GM13976 (cell line): ENCODE measurements around the gene BTK.

Experiments
- DNase-seq: peaks from one replicate; pipeline ENCODE4 v3.0.0; 2012; ENCODE audit warnings: low spot score
- in situ Hi-C: fragments of 300-500 bp; cut with MboI; formaldehyde crosslinking; loops from one replicate; pipeline ENCODE4 v1.12.0; 2022; ENCODE audit warnings: low sequenced_read_pairs, mixed read lengths, inconsistent platforms; ENCODE audit not compliant: unreplicated experiment
- TF ChIP-seq, protein P1 (sequence below): IDR thresholded peaks from 2 replicates; pipeline ENCODE4 v1.5.1; 2012; ENCODE audit warnings: borderline replicate concordance, mild to moderate bottlenecking; ENCODE audit not compliant: insufficient read depth; ENCODE audit errors: extremely low read depth, missing control alignments, control extremely low read depth

The BTK gene

DNA sequence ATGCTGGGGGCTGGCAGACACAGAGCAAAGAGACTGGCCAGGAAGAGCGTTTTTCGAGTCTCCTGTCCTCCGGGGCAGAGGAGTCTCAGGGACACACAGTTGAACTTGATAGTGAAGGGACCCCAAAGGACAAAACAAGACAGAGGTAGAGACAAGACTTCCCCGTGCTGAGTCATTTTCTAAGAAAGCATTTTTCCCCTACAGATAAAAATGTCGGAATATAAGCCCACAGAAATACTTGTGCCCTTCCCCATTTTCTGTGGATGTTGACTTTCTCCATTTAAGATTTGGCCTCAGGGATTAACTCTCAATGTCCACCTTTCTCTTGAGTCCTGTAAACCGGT is 523 bp upstream of the BTK start:
- in situ Hi-C loops, result no loop called here
- no peak for DNase-seq
- TF ChIP-seq, protein P1, sequence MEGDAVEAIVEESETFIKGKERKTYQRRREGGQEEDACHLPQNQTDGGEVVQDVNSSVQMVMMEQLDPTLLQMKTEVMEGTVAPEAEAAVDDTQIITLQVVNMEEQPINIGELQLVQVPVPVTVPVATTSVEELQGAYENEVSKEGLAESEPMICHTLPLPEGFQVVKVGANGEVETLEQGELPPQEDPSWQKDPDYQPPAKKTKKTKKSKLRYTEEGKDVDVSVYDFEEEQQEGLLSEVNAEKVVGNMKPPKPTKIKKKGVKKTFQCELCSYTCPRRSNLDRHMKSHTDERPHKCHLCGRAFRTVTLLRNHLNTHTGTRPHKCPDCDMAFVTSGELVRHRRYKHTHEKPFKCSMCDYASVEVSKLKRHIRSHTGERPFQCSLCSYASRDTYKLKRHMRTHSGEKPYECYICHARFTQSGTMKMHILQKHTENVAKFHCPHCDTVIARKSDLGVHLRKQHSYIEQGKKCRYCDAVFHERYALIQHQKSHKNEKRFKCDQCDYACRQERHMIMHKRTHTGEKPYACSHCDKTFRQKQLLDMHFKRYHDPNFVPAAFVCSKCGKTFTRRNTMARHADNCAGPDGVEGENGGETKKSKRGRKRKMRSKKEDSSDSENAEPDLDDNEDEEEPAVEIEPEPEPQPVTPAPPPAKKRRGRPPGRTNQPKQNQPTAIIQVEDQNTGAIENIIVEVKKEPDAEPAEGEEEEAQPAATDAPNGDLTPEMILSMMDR, result no peak

DNA sequence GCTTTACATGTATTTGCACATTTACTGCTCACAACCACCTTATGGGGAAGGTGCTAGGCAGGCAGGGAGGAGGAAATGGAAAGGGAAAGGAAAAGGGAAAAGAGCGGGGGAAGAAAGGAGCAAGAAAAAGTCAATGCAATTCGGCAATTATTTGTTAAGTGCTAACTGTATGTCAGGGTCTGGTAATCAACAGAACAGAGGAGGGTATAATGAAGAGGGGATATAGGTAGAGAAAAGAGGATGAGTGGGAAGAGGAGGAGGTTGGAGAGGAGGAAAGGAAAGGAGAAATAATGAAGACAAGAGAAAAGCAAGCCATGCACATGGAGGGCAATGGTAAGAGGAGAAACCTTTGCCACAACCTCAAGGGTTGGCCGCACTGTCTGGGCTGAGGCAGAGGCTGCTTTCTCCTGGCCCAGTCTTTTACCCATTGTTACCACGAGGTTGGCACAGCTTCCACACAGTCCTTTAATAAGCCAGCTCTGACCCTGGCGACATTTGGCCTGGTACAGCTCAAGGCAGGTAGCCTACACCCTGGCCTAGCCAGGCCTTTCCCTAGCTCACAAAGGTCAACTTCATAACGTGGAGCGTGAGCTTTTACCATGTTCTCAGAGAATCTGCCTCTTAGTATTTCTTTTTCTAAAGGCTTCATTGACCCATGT is 836 bp downstream of the BTK start:
- no peak for DNase-seq
- in situ Hi-C loops, result no loop called here
- TF ChIP-seq, protein P1, result no peak

DNA sequence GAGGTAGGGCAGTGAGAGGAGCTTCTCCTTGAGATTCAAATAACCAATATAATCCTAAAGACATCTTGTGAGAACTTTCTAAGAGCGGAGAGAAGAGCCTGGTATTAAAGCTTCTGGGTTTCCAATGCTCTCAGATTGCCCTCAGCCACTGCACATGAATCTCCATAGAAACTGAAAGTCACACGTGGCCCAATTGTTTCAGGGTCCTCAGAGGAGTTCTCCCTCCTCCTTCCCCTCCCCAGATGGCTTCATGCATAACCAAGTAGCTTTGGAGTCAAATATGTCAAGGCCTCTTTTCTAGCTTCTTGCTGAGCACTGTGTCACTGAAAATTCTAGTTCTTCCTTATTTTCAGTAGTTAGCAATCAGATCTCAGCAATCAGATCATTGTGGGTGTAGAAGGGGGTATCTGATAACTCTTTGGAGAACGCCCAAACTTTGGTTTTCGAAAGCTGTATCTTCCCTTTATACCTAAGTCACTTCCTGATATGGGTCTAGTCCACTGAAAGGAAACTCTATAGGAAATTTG is 2.2 kb downstream of the BTK start:
- peak; percentile 41 for DNase-seq
- in situ Hi-C loops, result no loop called here

DNA sequence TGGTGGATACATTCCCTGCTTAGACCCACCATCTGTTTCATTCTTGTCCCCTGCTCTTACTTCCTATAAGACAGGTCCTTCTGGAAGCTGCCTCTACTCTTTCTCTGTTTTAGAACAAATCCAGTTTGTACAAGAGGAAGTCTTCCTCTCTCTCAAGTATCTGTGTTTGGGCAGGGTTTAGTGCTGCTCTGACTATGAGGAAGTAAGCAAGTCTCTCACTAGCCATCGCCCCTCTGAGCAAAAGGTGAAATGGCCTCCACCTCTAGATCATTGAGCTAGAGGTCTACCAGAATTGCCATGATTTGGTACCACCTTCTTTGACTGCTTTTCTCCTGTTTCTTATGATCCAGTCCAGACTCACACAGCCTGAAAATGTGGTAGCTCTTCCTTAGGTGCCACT is 8.4 kb downstream of the BTK start:
- in situ Hi-C loops, result no loop called here
- no peak for DNase-seq
- TF ChIP-seq, protein P1, result no peak

More for the DNA sequence above, 2.2 kb downstream of the BTK start:
- TF ChIP-seq, protein P1, result no peak

DNA sequence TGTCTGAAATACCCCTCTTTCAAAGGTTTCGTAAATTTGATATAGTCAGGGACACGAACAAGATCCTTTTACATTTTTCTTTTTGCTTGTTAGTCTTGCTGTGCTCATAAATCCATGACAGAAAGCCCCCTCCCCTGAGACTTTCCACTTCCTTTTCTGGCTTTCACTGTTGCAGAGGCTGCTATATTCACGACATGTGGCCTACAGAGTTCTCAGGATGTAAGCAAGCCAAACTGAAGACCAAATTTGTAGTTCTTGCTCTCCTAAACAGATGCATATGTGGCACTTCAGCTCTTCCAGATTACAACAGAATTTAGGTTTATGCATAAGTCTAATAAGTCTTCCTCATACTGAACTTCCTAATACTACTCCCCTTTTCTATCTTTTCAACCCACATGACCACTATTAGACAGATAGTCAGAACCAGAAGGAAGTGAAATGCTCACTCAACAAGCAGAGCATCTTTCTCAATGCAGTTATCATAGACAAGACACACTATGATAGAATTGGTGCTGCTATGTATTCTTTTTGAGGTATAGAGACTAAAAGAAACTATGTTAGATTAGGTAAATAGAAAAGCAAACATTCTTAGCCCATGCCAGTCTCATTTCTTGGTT is 15.0 kb downstream of the BTK start:
- in situ Hi-C loops, result no loop called here
- TF ChIP-seq, protein P1, result no peak
- DNase-seq, result no peak

DNA sequence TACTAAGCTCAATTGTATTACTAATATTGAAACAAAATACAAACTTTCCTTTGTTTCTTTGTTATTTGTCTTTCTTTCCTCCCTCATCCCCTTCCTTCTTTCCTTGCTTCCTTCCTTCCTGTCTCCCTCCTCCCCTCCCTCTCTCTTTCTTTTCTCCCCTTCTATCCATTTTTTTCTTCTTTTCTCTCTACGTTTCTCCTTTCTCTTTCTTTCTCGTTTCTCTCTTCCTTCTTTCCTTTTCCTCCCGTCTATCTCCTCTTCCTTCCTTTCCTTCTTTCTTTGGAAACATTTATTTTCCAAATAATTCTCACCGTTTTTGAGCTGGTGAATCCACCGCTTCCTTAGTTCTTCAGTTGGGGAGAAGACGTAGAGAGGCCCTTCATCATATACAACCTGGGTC is 16.3 kb downstream of the BTK start:
- TF ChIP-seq, protein P1, result no peak
- DNase-seq, result no peak
- in situ Hi-C loops, result no loop called here
